Mesothelial cell of epicardium (in vitro differentiated cells): ENCODE results near the gene NFILZ. TPM values are rescaled to one million over a fixed set of nuclear protein-coding genes. Genes with fewer than 3 reads are reported as not detected.

Experiments
- DNase-seq, 2 experiments: peaks; one replicate each; pipeline ENCODE4 v3.0.0; 2021; ENCODE audit warnings: low spot score in 2 of 2; ENCODE audit not compliant: unreplicated experiment in 2 of 2
- H3K27ac Mint-ChIP-seq: 2 replicates; pipeline ENCODE4 v1.8.0; 2021; ENCODE audit warnings: mixed read lengths
- H3K27me3 Mint-ChIP-seq: 2 replicates; pipeline ENCODE4 v1.8.0; 2021; ENCODE audit warnings: low read depth, mixed read lengths
- H3K36me3 Mint-ChIP-seq: 2 replicates; pipeline ENCODE4 v1.8.0; 2021; ENCODE audit warnings: mixed read lengths
- H3K4me1 Mint-ChIP-seq: 2 replicates; pipeline ENCODE4 v1.8.0; 2021; ENCODE audit warnings: mixed read lengths
- H3K4me3 Mint-ChIP-seq: 2 replicates; pipeline ENCODE4 v1.8.0; 2021; ENCODE audit warnings: mild to moderate bottlenecking, moderate library complexity, mixed read lengths
- H3K9me3 Mint-ChIP-seq: 2 replicates; pipeline ENCODE4 v1.8.0; 2021; ENCODE audit warnings: mixed read lengths
- CTCF ChIP-seq: fragments of 200-600 bp; sonication (generic); IDR thresholded peaks from one replicate; pipeline ENCODE4 v1.5.0; 2021; ENCODE audit warnings: antibody characterized with exemption; ENCODE audit not compliant: unreplicated experiment
- total RNA-seq: library from RNA; stranded (reverse); gene quantifications from 3 replicates; pipeline ENCODE4 v1.2.1, GENCODE V29; 2021

Gene NFILZ
- total RNA-seq, 1 donor from 2014 or later, result not detected

DNA sequence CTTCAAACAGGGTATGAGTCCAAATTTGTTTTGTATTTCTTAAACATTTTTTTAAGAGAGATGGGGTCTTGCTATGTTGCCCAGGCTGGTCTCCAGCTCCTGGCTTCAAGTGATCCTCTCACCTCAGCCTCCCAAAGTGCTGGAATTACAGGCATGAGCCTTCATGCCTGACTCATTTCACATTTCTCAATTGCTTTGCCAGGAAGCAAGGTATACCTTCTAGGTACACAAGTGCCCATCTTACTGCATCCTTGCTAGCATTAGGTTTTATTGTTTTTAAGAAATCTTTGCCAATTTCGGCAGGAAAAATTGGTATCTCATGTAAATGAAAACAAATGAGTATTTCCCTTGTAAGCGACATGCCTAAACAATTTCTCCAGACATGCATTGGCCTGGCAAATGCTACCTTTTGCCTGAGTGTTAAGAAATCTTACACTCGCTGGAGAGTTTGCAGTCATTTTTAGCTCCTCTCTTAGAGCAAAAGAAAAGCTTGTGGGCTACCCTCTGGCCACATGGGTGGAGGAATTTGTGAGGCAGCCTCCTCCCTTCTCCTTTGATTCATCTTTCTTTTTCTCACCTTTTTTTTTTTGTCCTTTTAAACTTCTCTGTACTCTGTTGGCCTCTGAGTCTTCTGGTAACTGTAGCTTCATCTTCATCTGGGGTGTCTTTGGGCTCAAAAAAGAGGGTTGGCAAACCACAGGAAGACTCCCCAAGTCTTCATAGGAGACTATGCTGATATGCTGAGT lies 35.2 kb downstream of the NFILZ start:
- TF ChIP-seq CTCF, result no peak
- H3K27ac Mint-ChIP-seq, result no peak overlapping the region
- H3K9me3 Mint-ChIP-seq, result peaks cover 4% of the 10 kb centered on the region
- H3K4me1 Mint-ChIP-seq, result no peaks in the 10 kb centered on the region
- no peak for DNase-seq
- H3K36me3 Mint-ChIP-seq, result no peaks in the 10 kb centered on the region
- no peak overlapping the region for H3K4me3 Mint-ChIP-seq
- peaks cover 7% of the 10 kb centered on the region for H3K27me3 Mint-ChIP-seq

- Mint-ChIP-seq H3K36me3 (no peaks in the 10 kb centered on the region), H3K27me3 (peaks cover 2% of the 10 kb centered on the region), H3K4me1 (no peaks in the 10 kb centered on the region), H3K27ac (no peak overlapping the region), H3K9me3 (peaks cover 4% of the 10 kb centered on the region), H3K4me3 (no peak overlapping the region)
- no peak for TF ChIP-seq CTCF
- no peak for DNase-seq
These were observed 36.5 kb downstream of the NFILZ start for GRCh38 chr19:8666814-8667405.

DNA sequence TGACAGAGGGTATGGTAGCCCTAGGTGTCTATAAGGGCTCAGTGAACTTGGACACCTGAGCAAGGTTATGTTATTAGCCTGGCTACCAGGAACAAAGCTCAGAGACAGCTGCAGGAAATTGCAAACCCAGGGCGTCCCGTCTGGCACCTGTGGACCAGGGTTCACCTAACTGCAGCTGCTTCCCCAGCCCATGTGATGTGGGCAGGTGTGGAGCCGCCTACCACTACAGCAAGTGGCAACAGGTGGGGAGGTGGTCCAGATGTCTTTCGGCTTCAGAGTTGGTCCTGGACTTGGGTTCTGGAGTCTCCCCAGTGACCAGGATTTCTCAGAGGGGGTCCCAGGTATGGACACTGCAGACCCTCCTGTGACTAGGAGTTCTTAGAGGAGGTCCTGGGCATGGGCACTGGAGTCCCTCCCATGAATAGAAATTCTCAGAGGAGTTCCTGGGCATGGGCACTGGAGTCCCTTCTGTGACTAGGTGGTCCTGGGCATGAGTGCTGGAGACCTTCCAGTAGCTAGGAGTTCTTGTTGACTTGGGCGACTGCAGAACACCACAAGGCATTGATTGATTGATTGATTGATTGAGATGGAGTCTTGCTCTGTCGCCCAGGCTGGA lies 43.0 kb downstream of the NFILZ start:
- Mint-ChIP-seq H3K9me3 (peaks cover 20% of the 10 kb centered on the region), H3K36me3 (no peaks in the 10 kb centered on the region)
- no peak for TF ChIP-seq CTCF

GRCh38 chr19:8675066-8675465 lies 44.6 kb downstream of the NFILZ start:
- no peak for DNase-seq
- H3K9me3 Mint-ChIP-seq, result peaks cover 21% of the 10 kb centered on the region
- no peak for TF ChIP-seq CTCF
- no peak overlapping the region for H3K4me3 Mint-ChIP-seq
- H3K27ac Mint-ChIP-seq, result no peak overlapping the region
- H3K36me3 Mint-ChIP-seq, result no peaks in the 10 kb centered on the region
- no peaks in the 10 kb centered on the region for H3K4me1 Mint-ChIP-seq
- no peaks in the 10 kb centered on the region for H3K27me3 Mint-ChIP-seq

More for the DNA sequence above, 43.0 kb downstream of the NFILZ start:
- H3K4me1 Mint-ChIP-seq, result no peaks in the 10 kb centered on the region
- DNase-seq, result no peak
- no peak overlapping the region for H3K27ac Mint-ChIP-seq
- H3K27me3 Mint-ChIP-seq, result no peaks in the 10 kb centered on the region
- no peak overlapping the region for H3K4me3 Mint-ChIP-seq

- peaks cover 46% of the 10 kb centered on the region for H3K9me3 Mint-ChIP-seq
- no peaks in the 10 kb centered on the region for H3K27me3 Mint-ChIP-seq
- no peak overlapping the region for H3K27ac Mint-ChIP-seq
- H3K4me3 Mint-ChIP-seq, result no peak overlapping the region
- no peaks in the 10 kb centered on the region for H3K36me3 Mint-ChIP-seq
- no peak for TF ChIP-seq CTCF
- no peaks in the 10 kb centered on the region for H3K4me1 Mint-ChIP-seq
- no peak for DNase-seq
These were observed 47.9 kb downstream of the NFILZ start for GRCh38 chr19:8678244-8678807.

Other genes with a start within 250 kb of the NFILZ start
- 150 to 151 TPM (median 150 TPM) in 3 replicates for gene RAB11B, start 240.3 kb upstream of the NFILZ start, total RNA-seq
- gene MARCHF2, start 217.3 kb upstream of the NFILZ start, total RNA-seq, result 20.7 to 21.4 TPM (median 21.4 TPM) in 3 replicates
- 249 to 259 TPM (median 252 TPM) in 3 replicates for gene HNRNPM, start 185.7 kb upstream of the NFILZ start, total RNA-seq
- 0.70 to 1.2 TPM (median 0.94 TPM) in 3 replicates for gene PRAM1, start 128.0 kb upstream of the NFILZ start, total RNA-seq
- 33.5 to 37.1 TPM (median 35.5 TPM) in 3 replicates for gene ZNF414, start 116.5 kb upstream of the NFILZ start, total RNA-seq
- 0.35 to 0.69 TPM (median 0.47 TPM) in 3 replicates for gene MYO1F, start 53.2 kb upstream of the NFILZ start, total RNA-seq
- gene ADAMTS10, start 19.9 kb upstream of the NFILZ start, total RNA-seq, result 176 to 182 TPM (median 179 TPM) in 3 replicates
- not detected in 3 replicates for gene ACTL9, start 68.2 kb downstream of the NFILZ start, total RNA-seq
- not detected in 3 replicates for gene OR2Z1, start 91.0 kb downstream of the NFILZ start, total RNA-seq
- 81.2 to 83.7 TPM (median 81.4 TPM) in 3 replicates for gene ZNF558, start 201.7 kb downstream of the NFILZ start, total RNA-seq
- not detected in 3 replicates for gene MBD3L1, start 201.7 kb downstream of the NFILZ start, total RNA-seq